ENCODE results near the gene PTPRH. TPM values are rescaled to one million over a fixed set of nuclear protein-coding genes. Genes with fewer than 3 reads are reported as not detected.
A peak's percentile ranks its signal among the peaks of the same experiment; 100 is the strongest.

PTPRH gene
- total and polyA plus RNA-seq, 8 donors, result 5.1 to 15.3 (median 8.1) TPM

GRCh38 chr19:55188625-55189024, 20.7 kb downstream of the PTPRH start:
- intact Hi-C loops (cut with DNase I), result no loop called here
- FAIRE-seq, result no peak
- H3K27ac ChIP-seq, result no peak overlapping the region
- no peaks in the 10 kb centered on the region for H3K4me1 ChIP-seq
- DNase-seq, result no peak
- peak in 1 of 4 donors; percentile 43 for ATAC-seq
- WGBS, 2 donors, result 55 to 65% methylated on average over 8 of the region's 8 CpGs
- H3K9me3 ChIP-seq, result no peaks in the 10 kb centered on the region
- no peak overlapping the region for H3K4me3 ChIP-seq
- H3K36me3 ChIP-seq, result no peaks in the 10 kb centered on the region
- H3K27me3 ChIP-seq, result no peaks in the 10 kb centered on the region
- no peak for TF ChIP-seq CTCF (IDR thresholded peaks at IDR 0.05)

GRCh38 chr19:55186080-55186479, 23.2 kb downstream of the PTPRH start:
- DNase-seq, result peak in 1 of 6 donors; percentile 39
- peaks cover 0 to 1% (median 0%) of the 10 kb centered on the region in 4 donors for H3K27me3 ChIP-seq

GRCh38 chr19:55181740-55182139, 27.6 kb downstream of the PTPRH start:
- Histone ChIP-seq H3K27ac (no peak overlapping the region), H3K4me3 (no peak overlapping the region), H3K9me3 (no peaks in the 10 kb centered on the region), H3K27me3 (peaks cover 0 to 33% (median 0%) of the 10 kb centered on the region in 4 donors), H3K4me1 (no peaks in the 10 kb centered on the region), H3K36me3 (no peaks in the 10 kb centered on the region)
- no peak for TF ChIP-seq CTCF (IDR thresholded peaks at IDR 0.05)
- intact Hi-C loops (cut with DNase I), result no loop called here
- ATAC-seq (no peak), DNase-seq (peak in 1 of 6 donors; percentile 60), FAIRE-seq (no peak)
- 69 to 75% methylated on average over 20 of the region's 20 CpGs for WGBS, 2 donors

More at GRCh38 chr19:55186080-55186479, 23.2 kb downstream of the PTPRH start:
- Histone ChIP-seq H3K9me3 (no peaks in the 10 kb centered on the region), H3K4me3 (no peak overlapping the region), H3K27ac (no peak overlapping the region), H3K36me3 (no peaks in the 10 kb centered on the region), H3K4me1 (no peaks in the 10 kb centered on the region)
- intact Hi-C loops (cut with DNase I), result no loop called here
- WGBS, 2 donors, result 62 to 67% methylated on average over 11 to 12 of the region's 12 CpGs
- no peak for TF ChIP-seq CTCF (IDR thresholded peaks at IDR 0.05)
- ATAC-seq, result no peak
- no peak for FAIRE-seq

- Histone ChIP-seq H3K4me1 (no peaks in the 10 kb centered on the region), H3K36me3 (no peaks in the 10 kb centered on the region), H3K27ac (no peak within 1 kb of the TSS), H3K27me3 (peaks cover 0 to 41% (median 5%) of the 10 kb centered on the region in 4 donors), H3K4me3 (peak within 1 kb of the TSS in 3 of 4 donors; percentile 4 to 14 (median 5)), H3K9me3 (no peaks in the 10 kb centered on the region)
- DNase-seq, result peak in 5 of 6 donors; percentile 38 to 81 (median 67)
- 1 to 3% methylated on average over 36 to 68 of the region's 68 CpGs for WGBS, 2 donors
- no peak for TF ChIP-seq CTCF (IDR thresholded peaks at IDR 0.05)
- no peak for FAIRE-seq
- ATAC-seq, result peak; percentile 79 to 93 (median 84)
- intact Hi-C loops (cut with DNase I), result no loop called here
These were observed 29.5 kb downstream of the PTPRH start, which contains the start of gene SYT5 for GRCh38 chr19:55179606-55180484. SYT5 (minus strand) TSS chr19:55180289; CDS start chr19:55179041, 1,248 bp downstream.

Measured in pancreas (tissue), 10 donors.